GM12874 (cell line): Measurements from ENCODE around the gene MYO5A.

ENCODE experiments used
- TF ChIP-seq, protein P1 (sequence below): IDR thresholded peaks from 2 replicates; pipeline ENCODE4 v1.5.1; 2011; ENCODE audit warnings: low read depth, mild to moderate bottlenecking, control low read depth, low read length, moderate library complexity; ENCODE audit not compliant: insufficient read depth

MYO5A gene

DNA sequence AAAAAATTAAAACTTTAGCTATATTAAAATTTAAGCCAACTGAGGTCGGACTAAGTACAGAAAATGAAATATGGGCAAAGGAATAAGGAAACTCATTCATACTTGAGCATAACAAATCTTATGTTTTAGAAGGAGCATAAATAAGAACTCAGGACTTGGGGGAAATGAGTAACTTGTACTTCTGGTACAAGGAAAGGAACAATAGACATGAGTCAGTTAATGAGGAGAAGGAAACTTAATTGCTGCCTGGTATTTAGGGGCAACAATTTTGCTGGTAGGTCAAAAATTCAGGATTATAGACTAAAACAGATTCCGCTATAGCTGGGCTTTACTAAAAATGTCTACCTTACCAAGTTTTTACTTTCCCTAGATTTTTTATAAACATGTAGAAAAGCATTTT, 113.1 kb downstream of the MYO5A start:
- TF ChIP-seq, protein P1, sequence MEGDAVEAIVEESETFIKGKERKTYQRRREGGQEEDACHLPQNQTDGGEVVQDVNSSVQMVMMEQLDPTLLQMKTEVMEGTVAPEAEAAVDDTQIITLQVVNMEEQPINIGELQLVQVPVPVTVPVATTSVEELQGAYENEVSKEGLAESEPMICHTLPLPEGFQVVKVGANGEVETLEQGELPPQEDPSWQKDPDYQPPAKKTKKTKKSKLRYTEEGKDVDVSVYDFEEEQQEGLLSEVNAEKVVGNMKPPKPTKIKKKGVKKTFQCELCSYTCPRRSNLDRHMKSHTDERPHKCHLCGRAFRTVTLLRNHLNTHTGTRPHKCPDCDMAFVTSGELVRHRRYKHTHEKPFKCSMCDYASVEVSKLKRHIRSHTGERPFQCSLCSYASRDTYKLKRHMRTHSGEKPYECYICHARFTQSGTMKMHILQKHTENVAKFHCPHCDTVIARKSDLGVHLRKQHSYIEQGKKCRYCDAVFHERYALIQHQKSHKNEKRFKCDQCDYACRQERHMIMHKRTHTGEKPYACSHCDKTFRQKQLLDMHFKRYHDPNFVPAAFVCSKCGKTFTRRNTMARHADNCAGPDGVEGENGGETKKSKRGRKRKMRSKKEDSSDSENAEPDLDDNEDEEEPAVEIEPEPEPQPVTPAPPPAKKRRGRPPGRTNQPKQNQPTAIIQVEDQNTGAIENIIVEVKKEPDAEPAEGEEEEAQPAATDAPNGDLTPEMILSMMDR: no peak

DNA sequence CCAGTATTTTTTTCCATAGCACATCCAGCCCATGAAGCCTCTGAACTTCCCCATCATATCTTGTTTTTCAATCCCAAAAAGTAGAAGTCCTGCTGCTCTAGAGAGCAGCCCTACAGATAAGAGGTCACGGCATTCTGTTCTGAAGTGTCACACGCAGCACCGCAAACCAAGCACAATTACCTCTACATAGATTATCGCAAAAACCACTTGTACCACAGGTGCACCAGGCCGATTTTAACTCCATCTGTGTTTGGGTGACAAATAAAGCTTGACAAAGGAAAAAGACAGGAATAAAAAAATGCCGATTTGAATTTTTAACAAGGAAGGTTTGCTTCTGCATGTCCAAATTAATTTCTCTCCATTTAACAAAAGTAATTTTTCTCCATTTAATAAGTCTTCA, 113.7 kb downstream of the MYO5A start:
- TF ChIP-seq, protein P1: no peak

DNA sequence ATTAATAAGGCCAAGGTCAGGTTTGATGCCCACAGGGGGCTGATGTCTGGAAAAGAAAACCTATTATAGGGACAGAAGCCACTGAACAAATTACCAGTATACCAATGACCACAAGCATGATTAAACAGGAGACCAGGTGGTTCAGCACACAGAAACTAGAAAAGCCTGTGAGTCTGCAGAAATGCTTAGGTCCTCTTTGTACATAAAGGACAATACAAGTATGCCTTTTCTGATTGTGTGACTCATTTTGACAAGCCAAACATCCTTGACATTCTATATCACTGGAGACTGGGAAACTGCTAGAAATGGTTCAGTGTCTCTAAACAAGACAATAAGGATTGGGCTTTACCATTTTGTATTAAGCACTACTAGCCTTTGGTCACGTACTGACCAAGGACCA, 119.9 kb downstream of the MYO5A start:
- TF ChIP-seq, protein P1: no peak

DNA sequence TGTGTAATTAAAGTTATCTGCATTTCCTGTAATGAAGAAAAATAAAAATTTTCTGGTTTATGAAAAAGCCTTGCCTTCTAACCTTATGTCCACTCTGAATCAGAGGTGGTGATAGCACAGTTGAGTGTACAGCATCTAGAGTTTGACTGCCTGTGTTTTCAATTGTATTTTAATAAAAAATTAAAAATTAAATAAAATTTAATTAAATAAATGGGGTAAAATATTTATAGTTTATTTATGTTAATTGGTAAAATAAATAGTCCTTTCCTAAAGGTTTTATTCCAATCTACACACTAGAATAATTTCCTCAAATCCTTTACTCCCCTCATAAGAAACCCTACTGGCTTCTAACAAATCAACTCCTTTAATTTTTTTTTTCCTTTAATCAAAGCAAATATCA, 121.3 kb downstream of the MYO5A start:
- TF ChIP-seq, protein P1: no peak

DNA sequence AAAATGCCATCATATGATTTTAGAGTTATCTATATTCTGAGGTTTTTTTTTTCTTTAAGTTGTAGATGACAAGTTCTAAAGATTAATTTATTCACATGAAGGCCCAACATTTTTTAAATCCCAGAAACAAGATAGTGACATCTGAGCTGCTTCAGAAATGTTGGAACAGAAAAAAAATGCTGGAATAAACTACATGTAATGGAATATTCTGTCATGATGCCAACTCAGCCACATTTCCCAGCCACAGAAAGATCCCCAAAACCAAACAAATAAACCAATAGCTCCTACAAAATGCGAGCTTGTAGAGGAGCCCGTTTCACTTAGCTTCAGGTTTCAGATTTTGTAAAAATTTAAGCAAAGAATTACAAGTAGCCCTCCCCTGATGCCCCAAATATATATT, 122.1 kb downstream of the MYO5A start:
- TF ChIP-seq, protein P1: no peak

DNA sequence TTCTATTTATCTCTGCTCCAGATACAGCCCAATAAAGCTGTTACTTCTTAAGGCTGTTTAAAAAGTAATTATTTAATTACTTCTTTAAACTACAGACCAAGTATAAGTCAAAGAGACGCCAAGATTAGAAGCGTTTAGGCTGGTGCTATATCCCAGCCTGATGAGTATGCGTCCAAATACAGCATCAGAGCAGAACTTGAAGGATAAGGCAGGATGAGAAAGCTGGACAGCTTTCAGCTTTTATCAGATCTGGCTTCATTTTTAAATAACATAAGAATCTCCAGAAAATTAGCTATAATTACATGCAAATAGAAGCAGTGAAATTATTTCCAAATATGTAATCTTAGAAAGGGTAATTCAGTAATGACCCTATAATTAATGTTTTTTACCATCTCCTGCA, 122.8 kb downstream of the MYO5A start:
- TF ChIP-seq, protein P1: no peak

DNA sequence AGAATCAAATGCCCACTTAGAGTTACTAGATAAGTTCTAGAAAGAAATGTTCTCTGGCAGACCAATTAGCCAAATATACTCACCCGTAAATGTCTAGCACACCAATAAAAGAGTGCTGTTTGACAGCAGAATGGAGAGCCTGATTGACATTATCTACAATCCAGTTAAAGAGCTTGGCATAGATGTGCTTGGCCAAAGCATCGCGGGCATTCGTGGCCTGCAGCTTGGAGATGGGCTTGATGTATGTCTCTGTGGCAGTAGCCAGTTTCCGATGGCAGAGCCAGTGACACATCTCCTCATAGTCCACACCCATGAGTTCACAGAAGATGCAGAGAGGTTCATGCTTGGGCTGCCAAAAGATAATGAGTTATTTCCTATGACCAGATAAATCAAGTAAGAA, 131.6 kb downstream of the MYO5A start:
- TF ChIP-seq, protein P1: no peak

DNA sequence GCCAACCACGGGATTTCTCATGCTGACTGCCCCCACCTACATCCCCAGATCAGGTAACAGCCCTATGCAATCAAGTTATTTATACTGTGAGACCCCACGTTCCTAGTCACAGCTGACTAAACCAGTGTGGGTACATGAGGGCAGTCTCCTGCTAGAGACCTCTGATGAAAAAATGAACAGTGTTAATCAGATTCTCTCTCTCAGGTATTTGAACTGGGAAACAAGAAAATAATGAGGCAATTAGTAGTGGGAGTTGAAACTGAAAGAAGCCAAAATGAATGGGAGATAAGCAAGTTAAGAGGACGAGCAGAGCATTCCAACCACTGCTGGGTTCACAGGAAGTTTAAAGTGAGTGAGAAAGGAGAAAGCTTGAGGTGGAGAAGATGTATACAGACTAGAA, 134.6 kb downstream of the MYO5A start:
- TF ChIP-seq, protein P1: no peak
